Measurements from ENCODE around the gene ANO2. TPM values are rescaled to one million over a fixed set of nuclear protein-coding genes. Genes with fewer than 3 reads are reported as not detected.

Gene ANO2
- total RNA-seq, 1 experiment from 2014 or later = 0.71 TPM

- in situ Hi-C loops (cut with HindIII; ENCODE audit: low pct_unique_long_range_greater_than_20kb, low sequenced_read_pairs) = no loop called here
These were observed 209.0 kb downstream of the ANO2 start for GRCh38 chr12:5736016-5736415.

GRCh38 chr12:5733916-5734315 lies 211.1 kb downstream of the ANO2 start:
- no peak for DNase-seq (ENCODE audit: low read depth, low spot score)
- in situ Hi-C loops (cut with HindIII; ENCODE audit: low pct_unique_long_range_greater_than_20kb, low sequenced_read_pairs) = no loop called here

More at GRCh38 chr12:5736016-5736415, 209.0 kb downstream of the ANO2 start:
- DNase-seq (ENCODE audit: low read depth, low spot score) = no peak

- no peak for DNase-seq (ENCODE audit: low read depth, low spot score)
- in situ Hi-C loops (cut with HindIII; ENCODE audit: low pct_unique_long_range_greater_than_20kb, low sequenced_read_pairs) = no loop called here
These were observed 211.8 kb downstream of the ANO2 start for GRCh38 chr12:5733136-5733755.

- in situ Hi-C loops (cut with HindIII; ENCODE audit: low pct_unique_long_range_greater_than_20kb, low sequenced_read_pairs) = no loop called here
- DNase-seq (ENCODE audit: low read depth, low spot score) = no peak
These were observed 214.1 kb downstream of the ANO2 start for GRCh38 chr12:5730962-5731361.

GRCh38 chr12:5723711-5724252 lies 221.3 kb downstream of the ANO2 start:
- DNase-seq (ENCODE audit: low read depth, low spot score) = no peak

GRCh38 chr12:5723071-5723470 lies 222.0 kb downstream of the ANO2 start:
- DNase-seq (ENCODE audit: low read depth, low spot score) = no peak
- in situ Hi-C loops (cut with HindIII; ENCODE audit: low pct_unique_long_range_greater_than_20kb, low sequenced_read_pairs) = no loop called here

More at GRCh38 chr12:5723711-5724252, 221.3 kb downstream of the ANO2 start:
- in situ Hi-C loops (cut with HindIII; ENCODE audit: low pct_unique_long_range_greater_than_20kb, low sequenced_read_pairs) = no loop called here

- in situ Hi-C loops (cut with HindIII; ENCODE audit: low pct_unique_long_range_greater_than_20kb, low sequenced_read_pairs) = no loop called here
- DNase-seq (ENCODE audit: low read depth, low spot score) = no peak
These were observed 224.6 kb downstream of the ANO2 start for GRCh38 chr12:5720381-5721005.

GRCh38 chr12:5718680-5719079 lies 226.4 kb downstream of the ANO2 start:
- in situ Hi-C loops (cut with HindIII; ENCODE audit: low pct_unique_long_range_greater_than_20kb, low sequenced_read_pairs) = no loop called here
- DNase-seq (ENCODE audit: low read depth, low spot score) = no peak

GRCh38 chr12:5718073-5718472 lies 227.0 kb downstream of the ANO2 start:
- DNase-seq (ENCODE audit: low read depth, low spot score) = no peak
- in situ Hi-C loops (cut with HindIII; ENCODE audit: low pct_unique_long_range_greater_than_20kb, low sequenced_read_pairs) = no loop called here

- no peak for DNase-seq (ENCODE audit: low read depth, low spot score)
- in situ Hi-C loops (cut with HindIII; ENCODE audit: low pct_unique_long_range_greater_than_20kb, low sequenced_read_pairs) = no loop called here
These were observed 228.1 kb downstream of the ANO2 start for GRCh38 chr12:5716976-5717375.

GRCh38 chr12:5716201-5716600 lies 228.9 kb downstream of the ANO2 start:
- in situ Hi-C loops (cut with HindIII; ENCODE audit: low pct_unique_long_range_greater_than_20kb, low sequenced_read_pairs) = no loop called here
- DNase-seq (ENCODE audit: low read depth, low spot score) = no peak

- in situ Hi-C loops (cut with HindIII; ENCODE audit: low pct_unique_long_range_greater_than_20kb, low sequenced_read_pairs) = no loop called here
- no peak for DNase-seq (ENCODE audit: low read depth, low spot score)
These were observed 230.0 kb downstream of the ANO2 start for GRCh38 chr12:5715021-5715420.

GRCh38 chr12:5713599-5714081 lies 231.4 kb downstream of the ANO2 start:
- no peak for DNase-seq (ENCODE audit: low read depth, low spot score)
- in situ Hi-C loops (cut with HindIII; ENCODE audit: low pct_unique_long_range_greater_than_20kb, low sequenced_read_pairs) = no loop called here

- in situ Hi-C loops (cut with HindIII; ENCODE audit: low pct_unique_long_range_greater_than_20kb, low sequenced_read_pairs) = no loop called here
- no peak for DNase-seq (ENCODE audit: low read depth, low spot score)
These were observed 234.7 kb downstream of the ANO2 start for GRCh38 chr12:5710260-5710878.

- no peak for DNase-seq (ENCODE audit: low read depth, low spot score)
- in situ Hi-C loops (cut with HindIII; ENCODE audit: low pct_unique_long_range_greater_than_20kb, low sequenced_read_pairs) = no loop called here
These were observed 236.7 kb downstream of the ANO2 start for GRCh38 chr12:5708371-5708770.

GRCh38 chr12:5706247-5706646 lies 238.8 kb downstream of the ANO2 start:
- in situ Hi-C loops (cut with HindIII; ENCODE audit: low pct_unique_long_range_greater_than_20kb, low sequenced_read_pairs) = no loop called here
- DNase-seq (ENCODE audit: low read depth, low spot score) = no peak

GRCh38 chr12:5705791-5706190 lies 239.3 kb downstream of the ANO2 start:
- no peak for DNase-seq (ENCODE audit: low read depth, low spot score)
- in situ Hi-C loops (cut with HindIII; ENCODE audit: low pct_unique_long_range_greater_than_20kb, low sequenced_read_pairs) = no loop called here

GRCh38 chr12:5694759-5695409 lies 250.2 kb downstream of the ANO2 start:
- in situ Hi-C loops (cut with HindIII; ENCODE audit: low pct_unique_long_range_greater_than_20kb, low sequenced_read_pairs) = no loop called here
- DNase-seq (ENCODE audit: low read depth, low spot score) = no peak

Measured in SK-MEL-5 (cell line).